Testis (tissue), 3 donors: ENCODE measurements around the gene MYCBP. TPM values are rescaled to one million over a fixed set of nuclear protein-coding genes. Genes with fewer than 3 reads are reported as not detected.

ENCODE experiments used
- DNase-seq: peaks from one replicate; pipeline ENCODE4 v3.0.0-alpha.2; 2019
- H3K27ac ChIP-seq, 2 donors: fragments of 200-600 bp; sonication (generic); one replicate each; pipeline ENCODE4 v1.5.1; 2019
- H3K27me3 ChIP-seq: fragments of 200-600 bp; sonication (generic); one replicate; pipeline ENCODE4 v1.5.1; 2019
- H3K36me3 ChIP-seq: fragments of 200-600 bp; sonication (generic); one replicate; pipeline ENCODE4 v1.5.1; 2017; ENCODE audit warnings: low read depth; ENCODE audit errors: missing control alignments
- H3K4me1 ChIP-seq: fragments of 200-600 bp; sonication (generic); one replicate; pipeline ENCODE4 v1.5.1; 2019
- H3K4me3 ChIP-seq, 2 donors: fragments of 200-600 bp; sonication (generic); one replicate each; pipeline ENCODE4 v1.5.1; 2017 to 2019
- H3K9me3 ChIP-seq: fragments of 200-600 bp; sonication (generic); one replicate; pipeline ENCODE4 v1.5.1; 2017
- POLR2A ChIP-seq: fragments of 450-650 bp; IDR thresholded peaks from one replicate; pipeline ENCODE4 v1.6.1; 2017; ENCODE audit warnings: antibody characterized with exemption, mild to moderate bottlenecking, moderate library complexity
- WGBS, 2 donors: methylation state at CpG; one replicate each; pipeline ENCODE4 v1.1.5; 2018; 5-methylcytosine and 5-hydroxymethylcytosine counted together
- intact Hi-C: fragments of 100-400 bp; cut with DNase I; formaldehyde crosslinking; loops from one replicate; pipeline ENCODE4 v1.15.1; 2023; ENCODE audit warnings: low total_unique reads
- polyA plus RNA-seq: library from polyadenylated mRNA; stranded (reverse); fragments of 350-450 nt; fragmentation: Illumina TruSeq; extraction: RNeasy Lipid Tissue Mini Kit (QIAGEN cat#74804); gene quantifications from one replicate; pipeline ENCODE4 v1.2.3, GENCODE V29; 2014; ENCODE audit warnings: low read depth, low replicate concordance; ENCODE audit not compliant: insufficient read depth
- total RNA-seq, 2 donors: library from RNA; depleted of rRNA; stranded (reverse); fragments of >200 nt; gene quantifications; one replicate each; pipeline ENCODE4 v1.2.3, GENCODE V29; 2016
- TF ChIP-seq, protein P1 (sequence below), 3 experiments: fragments of 450-650 bp in 2 of 3; fragments of 200-600 bp in 1 of 3; sonication (generic) in 1 of 3; IDR thresholded peaks; one replicate each; pipeline ENCODE4 v1.5.1; 2016 to 2019; ENCODE audit warnings: antibody characterized with exemption in 3 of 3, mild to moderate bottlenecking in 2 of 3, moderate library complexity in 1 of 3

The MYCBP gene
- total and polyA plus RNA-seq, 3 donors from 2014 or later: 18.5 to 53.0 (median 24.3) TPM

DNA sequence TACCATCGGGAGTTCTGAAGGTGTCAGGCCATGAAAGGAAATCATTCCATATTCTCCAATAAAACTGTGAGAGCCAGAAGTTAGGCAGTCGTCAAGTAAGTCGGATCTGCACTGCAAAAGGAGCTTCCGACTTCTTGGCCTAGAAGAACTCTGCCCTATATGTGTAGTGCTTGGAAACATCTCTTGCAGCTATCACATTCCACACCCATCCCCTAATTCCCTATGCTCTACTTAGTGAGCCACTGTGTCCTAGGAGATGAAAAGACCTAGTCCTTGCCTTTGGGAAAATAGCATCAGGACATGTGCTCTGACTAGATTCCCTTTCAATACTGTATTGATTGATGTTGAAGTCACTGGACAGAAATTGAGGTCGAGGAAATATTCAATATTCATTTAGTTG is 16.4 kb upstream of the MYCBP start:
- Histone ChIP-seq H3K36me3 (no peaks in the 10 kb centered on the region), H3K4me1 (no peaks in the 10 kb centered on the region), H3K27ac (no peak overlapping the region), H3K27me3 (no peaks in the 10 kb centered on the region), H3K4me3 (no peak overlapping the region), H3K9me3 (no peaks in the 10 kb centered on the region)
- intact Hi-C loops: no loop called here
- no peak for DNase-seq
- WGBS, 2 donors: 65 to 82% methylated on average over 5 of the region's 5 CpGs
- TF ChIP-seq, protein P1, sequence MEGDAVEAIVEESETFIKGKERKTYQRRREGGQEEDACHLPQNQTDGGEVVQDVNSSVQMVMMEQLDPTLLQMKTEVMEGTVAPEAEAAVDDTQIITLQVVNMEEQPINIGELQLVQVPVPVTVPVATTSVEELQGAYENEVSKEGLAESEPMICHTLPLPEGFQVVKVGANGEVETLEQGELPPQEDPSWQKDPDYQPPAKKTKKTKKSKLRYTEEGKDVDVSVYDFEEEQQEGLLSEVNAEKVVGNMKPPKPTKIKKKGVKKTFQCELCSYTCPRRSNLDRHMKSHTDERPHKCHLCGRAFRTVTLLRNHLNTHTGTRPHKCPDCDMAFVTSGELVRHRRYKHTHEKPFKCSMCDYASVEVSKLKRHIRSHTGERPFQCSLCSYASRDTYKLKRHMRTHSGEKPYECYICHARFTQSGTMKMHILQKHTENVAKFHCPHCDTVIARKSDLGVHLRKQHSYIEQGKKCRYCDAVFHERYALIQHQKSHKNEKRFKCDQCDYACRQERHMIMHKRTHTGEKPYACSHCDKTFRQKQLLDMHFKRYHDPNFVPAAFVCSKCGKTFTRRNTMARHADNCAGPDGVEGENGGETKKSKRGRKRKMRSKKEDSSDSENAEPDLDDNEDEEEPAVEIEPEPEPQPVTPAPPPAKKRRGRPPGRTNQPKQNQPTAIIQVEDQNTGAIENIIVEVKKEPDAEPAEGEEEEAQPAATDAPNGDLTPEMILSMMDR (IDR thresholded peaks at IDR 0.05): no peak

DNA sequence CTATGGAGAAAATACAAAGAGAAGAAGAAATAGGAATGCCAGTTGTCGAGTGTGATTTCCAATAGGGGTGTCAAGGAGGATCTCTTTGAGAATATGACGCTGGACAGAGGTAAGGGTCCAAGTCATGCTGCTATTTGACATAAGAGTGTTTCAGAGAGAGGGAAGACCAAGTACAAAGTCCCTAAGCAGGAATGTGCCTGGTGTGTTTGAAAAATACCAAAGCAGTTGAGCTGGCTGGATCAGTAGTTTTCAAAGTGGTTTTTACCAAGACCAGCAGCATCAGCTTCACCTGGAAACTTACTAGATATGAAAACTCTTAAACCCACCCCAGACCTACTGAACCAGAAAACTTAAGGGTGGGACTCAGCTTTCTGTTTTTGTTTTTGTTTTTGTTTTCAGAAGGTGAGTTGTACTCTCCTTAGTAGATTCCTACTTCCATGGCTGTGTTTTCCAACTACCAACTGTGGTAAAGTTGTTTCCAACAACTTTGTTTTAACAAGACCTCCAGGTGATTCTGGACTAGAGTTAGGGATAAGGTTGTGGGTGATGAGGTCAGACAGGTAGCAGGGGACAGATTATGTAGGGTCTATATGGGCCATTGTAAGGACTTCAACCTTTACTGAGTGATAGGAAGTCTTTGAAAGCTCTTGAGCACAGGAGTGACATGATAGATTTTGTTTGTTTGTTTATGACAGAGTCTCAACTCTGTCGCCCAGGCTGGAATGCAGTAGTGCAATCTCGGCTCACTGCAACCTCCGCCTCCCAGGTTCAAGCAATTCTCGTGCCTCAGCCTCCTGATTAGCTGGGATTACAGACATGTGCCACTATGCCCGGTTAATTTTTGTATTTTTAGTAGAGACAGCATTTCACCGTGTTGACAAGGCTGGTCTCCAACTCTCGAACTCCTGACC is 15.5 kb upstream of the MYCBP start:
- 87 to 90% methylated on average over 9 of the region's 9 CpGs for WGBS, 2 donors
- Histone ChIP-seq H3K36me3 (no peaks in the 10 kb centered on the region), H3K27me3 (no peaks in the 10 kb centered on the region), H3K27ac (no peak overlapping the region), H3K4me1 (no peaks in the 10 kb centered on the region), H3K4me3 (no peak overlapping the region), H3K9me3 (no peaks in the 10 kb centered on the region)
- no peak for DNase-seq
- TF ChIP-seq POLR2A: no peak
- TF ChIP-seq, protein P1 (IDR thresholded peaks at IDR 0.05): no peak
- intact Hi-C loops: no loop called here

- H3K4me1 ChIP-seq: no peaks in the 10 kb centered on the region
- TF ChIP-seq, protein P1 (IDR thresholded peaks at IDR 0.05): no peak
- TF ChIP-seq POLR2A: no peak
- no peak overlapping the region for H3K4me3 ChIP-seq
- no peaks in the 10 kb centered on the region for H3K9me3 ChIP-seq
- no peaks in the 10 kb centered on the region for H3K27me3 ChIP-seq
- no peak overlapping the region for H3K27ac ChIP-seq
- intact Hi-C loops: no loop called here
- DNase-seq: no peak
- 94 to 100% methylated on average over 2 of the region's 2 CpGs for WGBS, 2 donors
- H3K36me3 ChIP-seq: no peaks in the 10 kb centered on the region
Observed at GRCh38 chr1:38885092-38885491, 11.9 kb upstream of the MYCBP start.

DNA sequence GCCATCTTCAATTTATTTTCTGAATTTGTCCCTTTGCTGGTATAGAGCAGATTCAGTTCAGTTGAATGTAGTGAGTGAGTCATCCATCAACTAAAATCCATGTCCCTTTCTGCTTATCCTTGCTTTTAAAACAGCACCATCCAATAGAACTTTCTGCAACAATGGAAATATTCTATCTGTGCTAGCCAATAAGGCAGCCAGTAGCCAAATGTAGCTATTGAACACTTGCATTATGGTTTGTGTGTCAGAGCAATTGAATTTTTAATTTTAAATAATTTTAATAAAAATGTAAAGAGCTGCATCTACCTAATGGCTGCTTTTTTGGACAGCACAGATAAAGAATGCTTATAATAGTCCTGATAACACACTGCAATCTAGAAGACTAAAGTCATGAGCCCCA is 8.3 kb upstream of the MYCBP start, which contains the start of gene GJA9:
TSS of gene GJA9 (minus strand) at position 101 of the 400 bp plus-strand sequence. CDS start 5,489 bp downstream, outside the sequence.
- Histone ChIP-seq H3K4me1 (no peaks in the 10 kb centered on the region), H3K36me3 (no peaks in the 10 kb centered on the region), H3K27me3 (no peaks in the 10 kb centered on the region), H3K4me3 (no peak within 1 kb of the TSS), H3K27ac (no peak within 1 kb of the TSS), H3K9me3 (no peaks in the 10 kb centered on the region)
- intact Hi-C loops: no loop called here
- no peak for DNase-seq
- TF ChIP-seq, protein P1 (IDR thresholded peaks at IDR 0.05): no peak
- no peak for TF ChIP-seq POLR2A

GRCh38 chr1:38875811-38876210 is 2.7 kb upstream of the MYCBP start:
- DNase-seq: no peak
- Histone ChIP-seq H3K27me3 (no peaks in the 10 kb centered on the region), H3K4me3 (no peak overlapping the region), H3K36me3 (no peaks in the 10 kb centered on the region), H3K4me1 (peaks cover 5% of the 10 kb centered on the region), H3K27ac (no peak overlapping the region), H3K9me3 (no peaks in the 10 kb centered on the region)
- WGBS, 2 donors: 77 to 87% methylated on average over 2 of the region's 2 CpGs
- no peak for TF ChIP-seq POLR2A
- TF ChIP-seq, protein P1 (IDR thresholded peaks at IDR 0.05): no peak
- intact Hi-C loops: no loop called here
